D721Med (cell line): ENCODE measurements around the gene SLC24A3.

ENCODE experiments used
- DNase-seq: peaks from one replicate; pipeline ENCODE4 v3.0.0; 2011; ENCODE audit warnings: low spot score; ENCODE audit not compliant: insufficient read length
- FAIRE-seq: peaks from 2 replicates; lab custom pipeline; 2011; peaks lifted over from hg19 to GRCh38; lab: Jason Lieb, UNC
- TF ChIP-seq, protein P1 (sequence below): IDR thresholded peaks from 2 replicates; pipeline ENCODE4 v1.5.1; 2012; ENCODE audit warnings: mild to moderate bottlenecking, control low read depth; ENCODE audit not compliant: insufficient read depth; ENCODE audit errors: missing control alignments

The SLC24A3 gene

DNA sequence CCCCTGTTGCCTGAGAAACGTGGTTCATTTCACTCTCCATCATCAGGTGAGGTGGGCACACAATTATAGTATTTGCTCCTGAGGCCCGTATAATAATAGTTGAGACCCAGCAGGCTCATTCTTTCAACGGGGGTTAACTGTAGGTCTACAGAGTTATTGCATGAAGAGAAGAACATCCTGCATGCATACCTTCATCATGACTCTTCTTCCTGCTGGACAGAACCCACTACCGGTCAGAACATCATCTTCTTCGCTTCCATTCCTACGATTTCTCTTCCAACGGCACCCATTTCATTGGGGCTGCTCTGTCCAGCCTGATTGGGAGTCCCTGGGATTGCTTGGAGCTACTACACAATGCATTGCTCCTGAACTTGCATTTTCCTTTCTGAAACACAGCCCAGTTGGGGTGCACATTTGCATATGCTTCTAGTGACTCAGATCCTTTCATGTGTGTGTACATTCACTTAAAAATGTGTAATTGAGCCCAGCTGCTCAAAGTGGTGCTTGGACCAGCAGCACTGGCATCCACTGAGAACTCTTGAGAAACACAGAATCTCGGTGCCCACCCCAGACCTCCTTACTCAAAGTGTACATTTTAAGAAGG lies 57.4 kb downstream of the SLC24A3 start:
- FAIRE-seq: no peak
- TF ChIP-seq, protein P1, sequence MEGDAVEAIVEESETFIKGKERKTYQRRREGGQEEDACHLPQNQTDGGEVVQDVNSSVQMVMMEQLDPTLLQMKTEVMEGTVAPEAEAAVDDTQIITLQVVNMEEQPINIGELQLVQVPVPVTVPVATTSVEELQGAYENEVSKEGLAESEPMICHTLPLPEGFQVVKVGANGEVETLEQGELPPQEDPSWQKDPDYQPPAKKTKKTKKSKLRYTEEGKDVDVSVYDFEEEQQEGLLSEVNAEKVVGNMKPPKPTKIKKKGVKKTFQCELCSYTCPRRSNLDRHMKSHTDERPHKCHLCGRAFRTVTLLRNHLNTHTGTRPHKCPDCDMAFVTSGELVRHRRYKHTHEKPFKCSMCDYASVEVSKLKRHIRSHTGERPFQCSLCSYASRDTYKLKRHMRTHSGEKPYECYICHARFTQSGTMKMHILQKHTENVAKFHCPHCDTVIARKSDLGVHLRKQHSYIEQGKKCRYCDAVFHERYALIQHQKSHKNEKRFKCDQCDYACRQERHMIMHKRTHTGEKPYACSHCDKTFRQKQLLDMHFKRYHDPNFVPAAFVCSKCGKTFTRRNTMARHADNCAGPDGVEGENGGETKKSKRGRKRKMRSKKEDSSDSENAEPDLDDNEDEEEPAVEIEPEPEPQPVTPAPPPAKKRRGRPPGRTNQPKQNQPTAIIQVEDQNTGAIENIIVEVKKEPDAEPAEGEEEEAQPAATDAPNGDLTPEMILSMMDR: no peak
- no peak for DNase-seq

- no peak for FAIRE-seq
- TF ChIP-seq, protein P1: no peak
- no peak for DNase-seq
These were observed 59.6 kb downstream of the SLC24A3 start for GRCh38 chr20:19271879-19272651.

GRCh38 chr20:19272976-19273654 lies 60.7 kb downstream of the SLC24A3 start:
- DNase-seq (no peak), FAIRE-seq (no peak)
- TF ChIP-seq, protein P1: no peak

- TF ChIP-seq, protein P1: no peak
- DNase-seq: no peak
- FAIRE-seq: no peak
These were observed 61.6 kb downstream of the SLC24A3 start for GRCh38 chr20:19274001-19274400.

DNA sequence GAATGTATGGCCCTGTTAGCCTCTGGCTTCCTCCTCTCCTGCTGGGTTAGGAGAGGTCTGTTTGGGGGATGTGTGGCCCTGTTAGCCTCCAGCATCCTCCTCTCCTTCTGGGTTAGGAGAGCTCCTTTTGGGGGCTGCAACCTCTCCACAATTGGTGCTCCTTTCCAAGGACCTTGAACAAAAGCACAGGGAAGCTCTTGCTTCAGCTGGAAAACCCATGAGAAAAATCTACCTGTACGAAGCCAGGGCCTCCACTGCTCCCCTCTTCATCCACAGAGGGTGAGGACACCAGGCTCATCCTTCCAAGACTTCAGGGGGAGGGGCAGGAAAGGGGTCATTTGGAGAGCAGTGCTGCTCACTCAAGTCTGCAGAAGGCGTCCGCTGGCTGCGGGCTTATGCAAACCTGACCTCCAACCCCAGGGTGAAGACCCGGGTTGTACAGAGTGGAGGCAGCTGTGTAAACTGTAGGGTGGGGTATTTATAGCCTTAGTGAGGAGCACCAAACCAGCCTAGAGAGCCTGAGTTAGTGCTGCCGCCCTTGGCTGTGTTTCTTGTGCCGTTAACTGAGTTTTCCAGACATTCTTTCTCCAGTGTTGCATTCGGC lies 62.1 kb downstream of the SLC24A3 start:
- DNase-seq: no peak
- TF ChIP-seq, protein P1: no peak
- FAIRE-seq: no peak

DNA sequence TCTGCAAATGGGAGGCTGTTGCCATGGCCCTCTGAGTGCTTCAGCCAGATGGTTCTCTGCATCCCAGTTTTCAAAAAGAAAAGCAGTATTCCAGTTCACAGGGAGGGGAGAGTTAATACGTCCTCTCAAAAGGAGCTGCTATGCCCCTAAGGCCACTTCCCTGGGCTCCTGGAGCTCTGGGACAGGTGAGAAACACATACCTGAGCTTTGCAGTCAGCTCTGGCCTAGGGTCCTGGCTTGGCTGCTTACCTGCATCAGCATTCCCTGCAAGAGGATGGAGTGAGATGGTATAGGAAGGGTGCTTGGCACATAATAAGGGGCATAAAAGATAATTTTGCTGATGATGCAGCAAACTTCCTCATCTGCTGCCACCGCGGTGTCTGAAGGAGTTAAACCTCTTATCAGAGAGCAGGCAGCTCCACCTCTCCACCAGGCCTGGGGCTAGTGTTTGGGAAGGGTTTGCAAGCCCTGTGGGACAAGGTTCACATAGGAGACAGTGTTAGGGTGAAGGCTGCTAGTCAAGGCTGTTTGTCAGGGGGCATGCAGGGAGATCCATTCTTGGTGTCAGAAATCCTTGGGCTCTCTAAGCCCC lies 62.7 kb downstream of the SLC24A3 start:
- DNase-seq (no peak), FAIRE-seq (no peak)
- TF ChIP-seq, protein P1: no peak
